ENCODE data around the gene UBE2E1. TPM values are rescaled to one million over a fixed set of nuclear protein-coding genes. Genes with fewer than 3 reads are reported as not detected.

The UBE2E1 gene
- total and polyA plus RNA-seq, 2 donors from 2014 or later, result 69.1 to 83.2 TPM

DNA sequence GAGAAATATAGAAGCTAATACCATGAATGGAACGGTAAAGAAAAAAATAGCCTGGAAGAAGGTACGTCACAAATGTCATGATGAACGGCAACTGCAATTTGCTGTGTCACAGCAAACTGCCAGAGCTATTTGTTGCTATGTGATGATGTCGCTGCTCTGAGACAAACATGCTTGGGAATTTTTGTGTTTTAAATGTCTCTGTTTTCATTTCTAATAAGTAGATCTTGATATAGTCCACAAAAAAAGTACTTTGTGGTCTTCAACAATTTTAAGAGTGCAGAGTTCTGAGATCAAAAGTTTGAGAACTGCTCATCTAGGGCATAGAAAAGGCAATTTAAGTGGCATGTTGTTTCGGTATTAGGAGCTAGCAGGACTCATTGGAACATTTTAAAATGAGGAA, 135.0 kb downstream of the UBE2E1 start:
- intact Hi-C loops (cut with DNase I), result no loop called here
- Histone ChIP-seq H3K36me3 (ENCODE audit: control insufficient read depth in 2 of 3, insufficient read depth in 3 of 3, low read length in 3 of 3) (no peaks in the 10 kb centered on the region), H3K27ac (ENCODE audit: low read depth in 2 of 2, low read length in 2 of 2) (no peak overlapping the region), H3K4me1 (ENCODE audit: control insufficient read depth in 2 of 3, insufficient read depth in 2 of 3, low read depth in 1 of 3, low read length in 3 of 3) (peaks cover 0 to 2% (median 0%) of the 10 kb centered on the region in 3 donors), H3K9ac (ENCODE audit: low read length in 3 of 3) (no peak overlapping the region), H3K27me3 (ENCODE audit: control insufficient read depth, insufficient read depth, low read length) (no peaks in the 10 kb centered on the region), H3K4me3 (ENCODE audit: low read length in 3 of 3) (no peak overlapping the region), H3K9me3 (ENCODE audit: control insufficient read depth in 2 of 3, insufficient read depth in 1 of 3, low read length in 3 of 3) (no peaks in the 10 kb centered on the region)
- FAIRE-seq, result no peak
- TF ChIP-seq, protein P1, sequence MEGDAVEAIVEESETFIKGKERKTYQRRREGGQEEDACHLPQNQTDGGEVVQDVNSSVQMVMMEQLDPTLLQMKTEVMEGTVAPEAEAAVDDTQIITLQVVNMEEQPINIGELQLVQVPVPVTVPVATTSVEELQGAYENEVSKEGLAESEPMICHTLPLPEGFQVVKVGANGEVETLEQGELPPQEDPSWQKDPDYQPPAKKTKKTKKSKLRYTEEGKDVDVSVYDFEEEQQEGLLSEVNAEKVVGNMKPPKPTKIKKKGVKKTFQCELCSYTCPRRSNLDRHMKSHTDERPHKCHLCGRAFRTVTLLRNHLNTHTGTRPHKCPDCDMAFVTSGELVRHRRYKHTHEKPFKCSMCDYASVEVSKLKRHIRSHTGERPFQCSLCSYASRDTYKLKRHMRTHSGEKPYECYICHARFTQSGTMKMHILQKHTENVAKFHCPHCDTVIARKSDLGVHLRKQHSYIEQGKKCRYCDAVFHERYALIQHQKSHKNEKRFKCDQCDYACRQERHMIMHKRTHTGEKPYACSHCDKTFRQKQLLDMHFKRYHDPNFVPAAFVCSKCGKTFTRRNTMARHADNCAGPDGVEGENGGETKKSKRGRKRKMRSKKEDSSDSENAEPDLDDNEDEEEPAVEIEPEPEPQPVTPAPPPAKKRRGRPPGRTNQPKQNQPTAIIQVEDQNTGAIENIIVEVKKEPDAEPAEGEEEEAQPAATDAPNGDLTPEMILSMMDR (IDR thresholded peaks at IDR 0.05; ENCODE audit: borderline replicate concordance, extremely low read depth, insufficient read depth), result no peak
- no peak for DNase-seq

Other genes with a start within 250 kb of the UBE2E1 start
- gene NKIRAS1, start 111.0 kb downstream of the UBE2E1 start, total RNA-seq, result 7.1 TPM
- gene NKIRAS1, start 111.0 kb downstream of the UBE2E1 start, polyA plus RNA-seq (ENCODE audit: insufficient read depth, low read depth, low replicate concordance), result 17.2 TPM
- 1,508 TPM for gene RPL15, start 111.2 kb downstream of the UBE2E1 start, total RNA-seq
- gene RPL15, start 111.2 kb downstream of the UBE2E1 start, polyA plus RNA-seq (ENCODE audit: insufficient read depth, low read depth, low replicate concordance), result 2,114 TPM
- gene NR1D2, start 139.3 kb downstream of the UBE2E1 start, total RNA-seq, result 49.3 TPM
- 7.1 TPM for gene NR1D2, start 139.3 kb downstream of the UBE2E1 start, polyA plus RNA-seq (ENCODE audit: insufficient read depth, low read depth, low replicate concordance)

Data from kidney (tissue), 14 donors.